Measurements from ENCODE around the gene CNN3. TPM values are rescaled to one million over a fixed set of nuclear protein-coding genes. Genes with fewer than 3 reads are reported as not detected.

CNN3 gene
- 10 to 100 TPM in 5 of 6 donors, 1 to 10 TPM in 1; 8.4 to 31.3 (median 20.7) TPM for polyA plus RNA-seq (ENCODE audit: low read depth in 6 of 6)

DNA sequence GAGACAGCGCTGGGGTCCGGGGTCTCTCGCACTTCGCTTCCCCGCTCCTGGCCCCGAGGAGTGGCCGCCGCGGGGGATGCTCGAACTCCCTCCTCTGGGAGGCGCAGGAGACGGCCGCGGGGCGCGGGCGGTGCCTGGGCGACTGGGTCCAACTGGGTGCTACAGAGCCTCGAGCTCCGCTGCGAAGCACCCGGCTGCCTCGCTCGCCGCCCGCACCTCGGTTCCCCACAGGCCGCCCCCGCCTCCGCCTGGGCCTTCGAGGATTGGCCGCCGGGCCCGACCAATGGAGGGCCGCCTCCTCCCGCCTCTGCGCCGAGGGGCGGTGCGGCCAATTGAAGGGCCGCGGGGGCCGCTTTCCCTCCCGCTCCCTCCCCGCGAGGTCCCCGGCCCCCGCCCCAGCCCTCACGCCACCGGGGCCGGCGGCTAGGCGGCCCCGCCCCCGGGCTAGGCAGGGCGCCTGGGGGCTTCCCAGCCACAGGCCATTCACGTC lies at the start of gene CNN3:
Gene CNN3 (minus strand): TSS at position 196 of the 490 bp plus-strand sequence. CDS start 216 bp downstream, outside the sequence.
- H3K36me3 Mint-ChIP-seq: no peaks in the 10 kb centered on the region
- peak within 1 kb of the TSS; percentile 90 to 98 (median 95) for H3K4me3 Mint-ChIP-seq
- H3K27ac Mint-ChIP-seq: peak within 1 kb of the TSS; percentile 83 to 96 (median 90)
- H3K9me3 Mint-ChIP-seq: no peaks in the 10 kb centered on the region
- DNase-seq: peak; percentile 84
- peaks cover 0 to 22% (median 22%) of the 10 kb centered on the region in 3 donors for H3K27me3 Mint-ChIP-seq
- ATAC-seq (ENCODE audit: low read depth in 2 of 2): peak; percentile 77 to 78
- peaks cover 27 to 44% (median 36%) of the 10 kb centered on the region in 3 donors for H3K4me1 Mint-ChIP-seq

DNA sequence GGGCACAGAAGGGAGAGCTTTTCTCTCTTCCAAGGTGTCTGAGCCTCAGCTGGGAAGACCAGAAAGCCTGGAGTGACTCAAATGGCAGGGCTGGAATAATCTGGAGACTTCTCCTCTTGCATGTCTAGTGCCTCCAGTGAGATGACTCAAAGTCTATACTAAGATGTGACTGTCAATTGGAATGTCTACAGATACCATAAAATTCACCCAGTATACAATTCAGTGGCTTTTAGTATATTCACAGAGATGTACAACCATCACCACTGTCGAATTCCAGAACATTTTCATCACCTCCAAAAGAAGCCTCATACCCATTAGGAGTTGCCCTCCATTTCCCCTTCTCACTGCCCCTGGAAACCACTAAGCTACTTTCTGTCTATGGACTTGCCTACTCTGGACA lies 47.9 kb upstream of the CNN3 start:
- H3K27ac Mint-ChIP-seq: peak overlapping the region in 1 of 6 donors; percentile 10
- DNase-seq (no peak), ATAC-seq (ENCODE audit: low read depth in 2 of 2) (no peak)
- H3K36me3 Mint-ChIP-seq: no peaks in the 10 kb centered on the region
- H3K9me3 Mint-ChIP-seq: no peaks in the 10 kb centered on the region
- H3K4me3 Mint-ChIP-seq: no peak overlapping the region
- H3K4me1 Mint-ChIP-seq: peaks cover 6 to 24% (median 8%) of the 10 kb centered on the region in 3 donors
- H3K27me3 Mint-ChIP-seq: no peaks in the 10 kb centered on the region

DNA sequence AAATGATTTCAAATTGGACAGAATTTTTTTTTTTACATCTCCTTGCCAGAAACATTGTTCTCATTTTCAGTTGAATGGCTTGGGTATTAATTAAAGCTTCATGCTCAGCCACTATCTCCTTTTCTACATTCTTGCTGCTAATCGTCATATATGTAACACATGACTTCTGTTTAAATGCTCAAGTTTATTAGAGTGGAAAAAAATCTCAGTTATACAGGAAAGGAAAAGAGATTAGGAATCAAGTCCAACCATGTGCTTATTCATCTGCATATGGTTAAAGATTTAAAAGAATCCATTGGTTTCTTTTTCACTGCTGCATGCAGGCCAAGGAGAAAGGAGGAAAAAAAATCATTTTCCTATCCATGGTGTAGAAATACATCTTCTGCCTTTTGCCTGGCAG lies 47.3 kb upstream of the CNN3 start:
- Mint-ChIP-seq H3K4me3 (no peak overlapping the region), H3K9me3 (no peaks in the 10 kb centered on the region), H3K27me3 (no peaks in the 10 kb centered on the region), H3K27ac (peak overlapping the region in 2 of 6 donors; percentile 7 to 27), H3K4me1 (peaks cover 1 to 18% (median 2%) of the 10 kb centered on the region in 3 donors), H3K36me3 (peaks cover 0 to 2% of the 10 kb centered on the region in 2 donors)
- no peak for ATAC-seq (ENCODE audit: low read depth in 2 of 2)
- DNase-seq: no peak

DNA sequence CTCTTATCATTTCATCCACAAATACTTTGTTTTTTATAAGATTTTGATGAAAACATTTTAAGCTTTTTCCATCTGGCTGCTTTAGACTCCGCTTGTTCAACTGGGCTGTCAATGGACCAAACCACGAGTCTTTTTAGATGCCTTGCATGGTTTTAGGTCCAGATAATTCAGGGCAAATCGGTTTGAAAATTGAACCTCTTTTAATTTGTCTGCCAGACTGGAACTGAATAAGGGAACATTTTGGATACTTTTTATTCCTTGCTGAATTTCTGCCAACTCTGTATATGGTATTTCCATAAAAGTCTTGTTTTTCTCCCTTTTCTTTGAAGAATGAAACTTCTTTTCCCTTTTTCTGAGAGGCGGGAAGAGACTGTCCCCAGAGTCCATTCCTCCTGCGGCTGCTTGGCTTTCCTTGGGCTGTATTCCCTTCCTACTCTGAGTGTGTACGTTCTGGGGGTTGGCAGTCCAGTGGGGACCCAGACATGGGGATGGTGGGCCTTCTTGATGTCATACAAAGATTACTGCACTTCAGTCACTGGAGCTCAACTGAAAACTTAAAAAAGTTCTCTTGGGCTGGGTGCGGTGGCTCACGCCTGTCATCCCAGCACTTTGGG lies 46.5 kb upstream of the CNN3 start:
- H3K27me3 Mint-ChIP-seq: no peaks in the 10 kb centered on the region
- ATAC-seq (ENCODE audit: low read depth in 2 of 2): no peak
- H3K9me3 Mint-ChIP-seq: no peaks in the 10 kb centered on the region
- peaks cover 0 to 4% of the 10 kb centered on the region in 2 donors for H3K36me3 Mint-ChIP-seq
- no peak for DNase-seq
- H3K27ac Mint-ChIP-seq: peak overlapping the region in 1 of 6 donors; percentile 20
- no peak overlapping the region for H3K4me3 Mint-ChIP-seq
- H3K4me1 Mint-ChIP-seq: peaks cover 0 to 12% (median 0%) of the 10 kb centered on the region in 3 donors

DNA sequence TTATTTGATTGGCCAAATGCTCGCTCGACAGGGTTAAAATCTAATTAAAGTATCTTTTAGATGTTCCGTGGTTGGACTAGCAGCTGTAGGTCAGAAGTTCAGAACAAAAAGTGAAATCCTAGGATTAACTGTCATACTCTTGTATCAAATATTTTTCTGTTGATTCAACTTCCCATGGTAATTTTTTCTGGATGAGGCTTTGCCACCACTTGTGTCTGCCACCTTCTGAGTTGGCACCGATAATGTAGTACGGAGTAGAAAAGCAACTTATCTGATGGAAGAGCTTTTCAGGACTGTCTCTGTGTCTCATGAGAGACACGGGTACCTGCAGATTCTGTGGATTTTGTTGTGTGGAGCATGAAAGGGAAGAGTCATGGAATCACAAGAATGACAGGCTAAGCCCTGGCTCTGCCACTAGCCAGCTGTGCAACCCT lies 44.6 kb upstream of the CNN3 start:
- Mint-ChIP-seq H3K27ac (no peak overlapping the region), H3K27me3 (no peaks in the 10 kb centered on the region), H3K4me1 (peaks cover 0 to 4% (median 0%) of the 10 kb centered on the region in 3 donors), H3K4me3 (no peak overlapping the region), H3K36me3 (peaks cover 0 to 4% of the 10 kb centered on the region in 2 donors), H3K9me3 (no peaks in the 10 kb centered on the region)
- DNase-seq (no peak), ATAC-seq (ENCODE audit: low read depth in 2 of 2) (no peak)

DNA sequence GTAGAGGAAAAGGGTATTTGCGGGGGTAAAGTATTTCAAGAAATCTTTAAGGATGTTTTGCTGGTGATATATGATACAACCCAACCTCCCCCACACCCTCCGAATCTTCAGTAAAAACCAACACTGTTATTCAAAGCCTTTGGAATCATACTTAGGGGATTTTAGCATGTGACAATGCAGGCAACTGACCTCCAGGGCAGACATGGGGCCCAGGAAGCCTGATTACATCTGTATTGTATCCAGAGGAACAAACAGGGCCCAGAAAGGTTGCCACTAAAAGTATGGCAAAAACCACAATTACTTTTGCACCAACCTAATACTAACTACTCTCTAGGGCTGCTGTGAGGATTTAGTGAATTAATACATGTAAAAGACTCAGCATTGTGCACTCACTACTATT lies 43.9 kb upstream of the CNN3 start:
- no peaks in the 10 kb centered on the region for H3K27me3 Mint-ChIP-seq
- no peak for DNase-seq
- ATAC-seq (ENCODE audit: low read depth in 2 of 2): no peak
- H3K27ac Mint-ChIP-seq: peak overlapping the region in 1 of 6 donors; percentile 26
- no peak overlapping the region for H3K4me3 Mint-ChIP-seq
- H3K9me3 Mint-ChIP-seq: no peaks in the 10 kb centered on the region
- peaks cover 0 to 4% (median 0%) of the 10 kb centered on the region in 3 donors for H3K4me1 Mint-ChIP-seq
- H3K36me3 Mint-ChIP-seq: peaks cover 0 to 4% of the 10 kb centered on the region in 2 donors

DNA sequence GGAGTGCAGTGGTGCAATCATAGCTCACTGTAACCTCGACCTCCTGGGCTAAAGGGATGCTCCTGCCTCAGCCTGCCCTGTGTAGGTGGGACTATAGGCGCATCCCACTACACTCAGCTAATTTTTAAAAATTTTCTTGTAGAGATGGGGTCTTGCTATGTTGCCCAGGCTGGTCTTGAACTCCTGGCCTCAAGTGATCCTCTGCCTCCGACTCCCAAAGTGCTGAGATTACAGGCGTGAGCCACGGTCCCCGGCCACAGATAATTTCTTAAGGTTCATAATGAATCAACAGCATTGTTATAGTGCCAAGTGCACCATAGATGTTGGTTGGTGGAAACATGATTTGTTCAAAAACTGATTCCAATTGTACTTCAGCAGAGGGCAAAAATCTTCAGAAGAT lies 42.2 kb upstream of the CNN3 start:
- no peak overlapping the region for H3K4me3 Mint-ChIP-seq
- DNase-seq (no peak), ATAC-seq (ENCODE audit: low read depth in 2 of 2) (no peak)
- no peaks in the 10 kb centered on the region for H3K9me3 Mint-ChIP-seq
- H3K27ac Mint-ChIP-seq: peak overlapping the region in 1 of 6 donors; percentile 3
- peaks cover 0 to 4% of the 10 kb centered on the region in 2 donors for H3K36me3 Mint-ChIP-seq
- peaks cover 0 to 10% (median 5%) of the 10 kb centered on the region in 3 donors for H3K4me1 Mint-ChIP-seq
- H3K27me3 Mint-ChIP-seq: no peaks in the 10 kb centered on the region

DNA sequence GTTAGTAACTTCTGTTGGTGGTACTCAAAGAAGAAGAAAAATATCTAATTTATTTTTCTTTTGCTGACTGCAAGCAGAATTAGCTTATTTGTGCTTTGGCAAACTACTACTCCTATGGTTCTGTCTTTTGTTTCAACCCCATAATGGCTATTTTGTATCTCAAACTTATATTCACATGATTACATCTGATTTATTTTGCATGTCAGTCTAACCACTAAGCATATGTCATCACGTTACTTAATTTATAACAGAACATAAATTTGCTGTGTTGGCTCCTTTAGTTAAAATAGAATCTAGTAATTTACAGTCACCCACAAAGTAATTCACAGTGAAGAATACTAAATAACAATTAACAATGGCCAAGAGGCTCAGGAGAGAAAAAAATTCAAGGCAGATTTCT lies 39.1 kb upstream of the CNN3 start:
- no peak for ATAC-seq (ENCODE audit: low read depth in 2 of 2)
- no peak for DNase-seq
- peaks cover 10 to 34% (median 20%) of the 10 kb centered on the region in 3 donors for H3K4me1 Mint-ChIP-seq
- no peak overlapping the region for H3K4me3 Mint-ChIP-seq
- peaks cover 0 to 4% of the 10 kb centered on the region in 2 donors for H3K36me3 Mint-ChIP-seq
- no peaks in the 10 kb centered on the region for H3K9me3 Mint-ChIP-seq
- H3K27ac Mint-ChIP-seq: no peak overlapping the region
- H3K27me3 Mint-ChIP-seq: no peaks in the 10 kb centered on the region

DNA sequence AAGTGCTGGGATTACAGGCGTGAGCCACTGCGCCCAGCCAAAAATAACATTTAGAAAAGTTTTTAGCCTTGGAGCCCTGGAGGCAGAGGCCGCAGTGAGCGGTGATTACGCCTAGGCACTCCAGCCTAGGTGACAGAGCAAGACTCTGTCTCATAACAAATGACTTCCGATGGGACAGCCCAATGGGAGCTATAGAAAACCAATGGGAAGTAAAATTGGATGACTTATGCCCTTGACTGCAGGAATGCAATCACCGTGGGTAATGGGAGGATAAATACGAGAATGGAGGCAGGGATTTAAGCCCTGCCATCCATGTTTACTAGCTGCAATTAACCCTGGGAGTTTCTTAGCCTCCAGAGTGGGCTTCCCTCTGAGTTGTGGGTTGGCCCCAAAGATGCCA lies 37.0 kb upstream of the CNN3 start:
- Mint-ChIP-seq H3K9me3 (no peaks in the 10 kb centered on the region), H3K27me3 (no peaks in the 10 kb centered on the region), H3K36me3 (no peaks in the 10 kb centered on the region), H3K4me3 (peak overlapping the region in 6 of 8 donors; percentile 23 to 89 (median 70)), H3K27ac (peak overlapping the region in 2 of 6 donors; percentile 47 to 74), H3K4me1 (peaks cover 10 to 42% (median 31%) of the 10 kb centered on the region in 3 donors)
- ATAC-seq (ENCODE audit: low read depth in 2 of 2): no peak
- no peak for DNase-seq

DNA sequence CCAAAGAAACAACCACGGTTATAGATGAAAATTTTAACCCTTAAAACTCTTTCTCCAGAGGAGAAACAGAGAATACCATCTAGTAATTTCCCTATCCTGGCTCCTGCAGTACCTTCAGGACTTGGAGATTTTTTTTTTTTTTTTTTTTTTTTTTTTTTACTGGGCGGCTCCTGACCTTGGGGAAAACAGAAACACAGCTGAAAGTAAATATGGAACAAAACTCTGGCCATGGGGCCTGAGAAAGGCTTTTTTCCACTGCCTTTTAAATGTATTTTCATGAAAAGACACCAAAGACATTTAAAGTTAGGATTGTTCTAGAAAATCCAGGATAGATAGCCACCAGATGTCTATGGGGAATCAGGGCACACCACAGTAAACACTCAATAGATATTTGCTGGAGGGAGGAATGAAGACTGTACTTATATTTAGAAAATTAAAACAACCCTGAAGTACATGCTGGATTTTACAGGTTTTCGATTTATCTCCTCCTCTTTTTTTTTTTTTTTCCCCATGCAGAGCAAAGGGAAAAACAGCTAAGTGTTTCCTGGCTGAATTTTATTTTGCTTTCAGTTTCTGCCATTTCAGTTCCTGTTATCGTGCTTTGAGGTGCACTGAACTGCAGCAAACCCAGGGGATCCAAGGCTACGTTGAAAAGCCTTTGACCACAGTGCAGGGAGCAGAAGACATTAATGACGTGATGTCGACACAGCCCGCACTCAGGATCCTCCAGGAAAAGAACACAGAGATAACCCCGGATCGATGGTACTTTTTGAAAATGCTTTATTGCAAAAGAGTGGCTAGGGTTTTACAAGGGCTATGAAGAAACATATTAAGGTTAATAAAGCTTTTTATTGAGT lies 35.7 kb upstream of the CNN3 start:
- DNase-seq: peak; percentile 64
- ATAC-seq (ENCODE audit: low read depth in 2 of 2): peak; percentile 95 to 98
- H3K9me3 Mint-ChIP-seq: no peaks in the 10 kb centered on the region
- H3K27ac Mint-ChIP-seq: peak overlapping the region; percentile 58 to 94 (median 89)
- no peaks in the 10 kb centered on the region for H3K36me3 Mint-ChIP-seq
- peak overlapping the region; percentile 79 to 99 (median 91) for H3K4me3 Mint-ChIP-seq
- peaks cover 10 to 42% (median 31%) of the 10 kb centered on the region in 3 donors for H3K4me1 Mint-ChIP-seq
- H3K27me3 Mint-ChIP-seq: no peaks in the 10 kb centered on the region

DNA sequence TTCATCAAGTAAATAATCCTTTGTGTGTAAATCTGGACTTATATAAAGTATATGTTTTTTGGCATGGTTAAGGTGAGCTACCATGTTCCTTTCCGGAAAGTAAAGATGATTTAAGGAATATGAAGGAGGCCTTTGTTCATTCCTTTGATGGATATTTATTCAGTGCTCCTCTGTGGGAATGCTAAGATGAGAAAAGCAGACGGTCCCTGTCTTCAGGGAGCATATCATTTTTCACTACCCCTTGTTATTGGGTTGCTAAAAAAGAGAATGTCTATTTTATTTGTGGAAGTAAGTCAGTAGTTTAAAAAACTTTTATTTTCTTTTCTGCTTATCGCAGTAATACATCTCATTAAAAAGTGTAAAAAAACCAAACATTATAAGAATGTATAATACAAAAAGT lies 35.1 kb upstream of the CNN3 start:
- peak overlapping the region in 7 of 8 donors; percentile 15 to 89 (median 73) for H3K4me3 Mint-ChIP-seq

DNA sequence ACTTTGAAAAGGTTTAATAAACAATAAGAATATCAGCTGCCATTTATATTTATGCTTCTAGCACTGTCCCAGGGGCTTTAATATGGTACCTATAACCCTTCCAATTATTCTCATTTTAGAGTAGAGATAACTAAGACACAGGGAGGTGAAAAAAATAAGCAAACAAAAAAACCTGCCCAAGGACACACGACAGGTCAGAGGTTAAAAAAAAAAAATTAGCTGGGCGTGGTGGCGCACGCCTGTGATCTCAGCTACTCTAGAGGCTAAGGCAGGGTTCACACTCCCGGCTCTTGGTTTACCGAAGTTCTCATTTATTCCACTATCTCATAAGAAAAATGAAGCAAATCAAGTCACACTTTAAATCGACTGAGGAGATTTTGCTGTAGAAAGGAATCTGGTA lies 34.7 kb upstream of the CNN3 start:
- Mint-ChIP-seq H3K36me3 (no peaks in the 10 kb centered on the region), H3K27me3 (no peaks in the 10 kb centered on the region), H3K4me1 (peaks cover 10 to 42% (median 31%) of the 10 kb centered on the region in 3 donors), H3K4me3 (peak overlapping the region in 6 of 8 donors; percentile 29 to 88 (median 66)), H3K9me3 (no peaks in the 10 kb centered on the region), H3K27ac (peak overlapping the region in 5 of 6 donors; percentile 4 to 91 (median 19))
- ATAC-seq (ENCODE audit: low read depth in 2 of 2) (no peak), DNase-seq (no peak)

More for the DNA sequence above, 35.1 kb upstream of the CNN3 start:
- Mint-ChIP-seq H3K27ac (peak overlapping the region in 5 of 6 donors; percentile 4 to 91 (median 15)), H3K36me3 (no peaks in the 10 kb centered on the region), H3K27me3 (no peaks in the 10 kb centered on the region), H3K9me3 (no peaks in the 10 kb centered on the region), H3K4me1 (peaks cover 10 to 42% (median 31%) of the 10 kb centered on the region in 3 donors)
- DNase-seq (no peak), ATAC-seq (ENCODE audit: low read depth in 2 of 2) (no peak)

DNA sequence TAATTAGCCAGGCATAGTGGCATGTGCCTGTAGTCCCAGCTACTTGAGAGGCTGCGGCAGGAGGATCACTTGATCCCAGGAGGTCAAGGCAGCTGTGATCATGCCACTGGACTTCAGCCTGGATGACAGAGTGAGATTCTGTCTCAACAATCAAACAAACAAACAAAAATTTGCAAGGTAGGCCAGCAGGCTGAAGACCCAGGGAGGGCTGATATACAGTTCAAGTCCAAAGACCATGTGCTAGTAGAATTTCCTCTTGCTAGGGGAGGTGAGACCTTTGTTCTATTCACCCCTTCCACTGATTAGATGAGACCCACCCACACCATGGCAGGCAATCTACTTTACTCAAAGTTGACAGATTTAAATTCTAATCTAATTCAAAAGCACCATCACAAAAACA lies 31.2 kb upstream of the CNN3 start:
- Mint-ChIP-seq H3K27ac (peak overlapping the region in 1 of 6 donors; percentile 88), H3K27me3 (no peaks in the 10 kb centered on the region), H3K4me3 (no peak overlapping the region), H3K9me3 (no peaks in the 10 kb centered on the region), H3K4me1 (peaks cover 9 to 28% (median 24%) of the 10 kb centered on the region in 3 donors), H3K36me3 (no peaks in the 10 kb centered on the region)
- DNase-seq (no peak), ATAC-seq (ENCODE audit: low read depth in 2 of 2) (no peak)
